Measurements from ENCODE around the gene RTKN2. TPM values are rescaled to one million over a fixed set of nuclear protein-coding genes. Genes with fewer than 3 reads are reported as not detected.
A peak's percentile ranks its signal among the peaks of the same experiment; 100 is the strongest.

Gene RTKN2
- polyA plus RNA-seq, 1 of the 3 experiments (the other 2 are of a cell fraction) = 1.4 TPM

- Histone ChIP-seq H3K4me2 (no peak overlapping the region), H4K20me1 (ENCODE audit: insufficient read depth) (no peaks in the 10 kb centered on the region), H3F3A (replicated peaks; ENCODE audit: insufficient read depth) (peaks cover 30% of the 10 kb centered on the region), H3K4me3 (ENCODE audit: low read depth in 2 of 2, low read length in 1 of 2) (no peak overlapping the region), H3K79me2 (ENCODE audit: insufficient read depth) (peaks cover 5% of the 10 kb centered on the region; the same call in 1 of the 2 replicates), H3K9ac (no peak overlapping the region), H3K9me2 (no peaks in the 10 kb centered on the region), H3K36me3 (replicated peaks in 1 of 2; ENCODE audit: control insufficient read depth in 1 of 2, insufficient read depth in 2 of 2, low read length in 1 of 2) (peaks cover 0 to 1% of the 10 kb centered on the region in 2 experiments), H3K27me3 (ENCODE audit: insufficient read depth) (no peaks in the 10 kb centered on the region), H3K4me1 (ENCODE audit: control insufficient read depth in 1 of 2, insufficient read depth in 2 of 2, low read depth in 1 of 2, low read length in 1 of 2) (peaks cover 3 to 30% of the 10 kb centered on the region in 2 experiments; a peak in 3 of 4 replicates), H3K9me3 (no peaks in the 10 kb centered on the region), H2AFZ (ENCODE audit: low read depth) (peak overlapping the region; percentile 53; the same call in 1 of the 2 replicates), H3K27ac (ENCODE audit: low read depth in 2 of 2, low read length in 1 of 2) (peak overlapping the region; percentile 22 to 39; a peak in 2 of 4 replicates)
- no peak for DNase-seq
- ChIA-PET POLR2A (no interaction called here), CTCF (interaction anchor here (1.5 to 2.4 kb wide), 3 partner anchors 9 to 201 kb away, joined by 5 to 20 read pairs (median 6); no protein-coding TSS in a partner anchor)
- TF ChIP-seq FOSL2 (IDR thresholded peaks at IDR 0.05; ENCODE audit: borderline replicate concordance, low read depth) = no peak
- no peak for TF ChIP-seq RAD21 (IDR thresholded peaks at IDR 0.05; ENCODE audit: low read length)
- 0 out of 2 replicates have a peak, but pooled peaks have one; percentile 9 for TF ChIP-seq TCF12 (IDR thresholded peaks at IDR 0.05)
- 82% methylated on average over 5 of the region's 5 CpGs for WGBS (ENCODE audit: low lambda C conversion rate)
These were observed 28.6 kb downstream of the RTKN2 start for GRCh38 chr10:62239994-62240393.

GRCh38 chr10:62238880-62239279 is 29.8 kb downstream of the RTKN2 start:
- Histone ChIP-seq H3K4me1 (ENCODE audit: control insufficient read depth in 1 of 2, insufficient read depth in 2 of 2, low read depth in 1 of 2, low read length in 1 of 2) (peaks cover 3 to 39% of the 10 kb centered on the region in 2 experiments; a peak in 3 of 4 replicates), H3F3A (replicated peaks; ENCODE audit: insufficient read depth) (peaks cover 27% of the 10 kb centered on the region), H2AFZ (ENCODE audit: low read depth) (no peak overlapping the region), H3K4me2 (no peak overlapping the region), H3K4me3 (ENCODE audit: low read depth in 2 of 2, low read length in 1 of 2) (no peak overlapping the region), H3K9me3 (no peaks in the 10 kb centered on the region), H4K20me1 (ENCODE audit: insufficient read depth) (no peaks in the 10 kb centered on the region), H3K36me3 (replicated peaks in 1 of 2; ENCODE audit: control insufficient read depth in 1 of 2, insufficient read depth in 2 of 2, low read length in 1 of 2) (peaks cover 0 to 3% of the 10 kb centered on the region in 2 experiments), H3K27me3 (ENCODE audit: insufficient read depth) (no peaks in the 10 kb centered on the region), H3K9ac (no peak overlapping the region), H3K79me2 (ENCODE audit: insufficient read depth) (peaks cover 2% of the 10 kb centered on the region; the same call in 1 of the 2 replicates), H3K9me2 (no peaks in the 10 kb centered on the region), H3K27ac (ENCODE audit: low read depth in 2 of 2, low read length in 1 of 2) (no peak overlapping the region)
- WGBS (ENCODE audit: low lambda C conversion rate) = 96% methylated on average over 1 of the region's 1 CpG
- TF ChIP-seq GABPA (IDR thresholded peaks at IDR 0.05; ENCODE audit: low read depth) (no peak), RFX5 (IDR thresholded peaks at IDR 0.05; ENCODE audit: low read length) (no peak), FOXJ3 (CRISPR knock-in tag; IDR thresholded peaks at IDR 0.05) (no peak), SMC3 (IDR thresholded peaks at IDR 0.05; ENCODE audit: low read depth, low read length) (no peak), SIN3A (IDR thresholded peaks at IDR 0.05; ENCODE audit: borderline replicate concordance, low read depth, low read length) (no peak), CTCF (IDR thresholded peaks at IDR 0.05) (no peak), RAD21 (IDR thresholded peaks at IDR 0.05; ENCODE audit: low read length) (no peak), MXI1 (IDR thresholded peaks at IDR 0.05; ENCODE audit: low read depth, low read length) (no peak), NFIC (IDR thresholded peaks at IDR 0.05; ENCODE audit: borderline replicate concordance) (no peak), TAF1 (IDR thresholded peaks at IDR 0.05; ENCODE audit: borderline replicate concordance, low read depth, low read length) (no peak), GATA2 (CRISPR knock-in tag; IDR thresholded peaks at IDR 0.05) (no peak), MAX (IDR thresholded peaks at IDR 0.05; ENCODE audit: low read depth) (no peak), EZH2phosphoT487 (IDR thresholded peaks at IDR 0.05; ENCODE audit: borderline replicate concordance, low read depth) (no peak), FOXM1 (IDR thresholded peaks at IDR 0.05; ENCODE audit: low read depth) (no peak), PBX3 (IDR thresholded peaks at IDR 0.05) (no peak)
- ChIA-PET CTCF (interaction anchor here (0.6 to 1.2 kb wide), 3 partner anchors 26 to 1422 kb away, joined by 3 to 4 read pairs (median 3); no protein-coding TSS in a partner anchor), POLR2A (no interaction called here)
- DNase-seq = no peak
